CD14-positive monocyte (primary cell): Measurements from ENCODE around the gene DOHH. TPM values are rescaled to one million over a fixed set of nuclear protein-coding genes. Genes with fewer than 3 reads are reported as not detected.

Experiments
- DNase-seq, 3 donors: peaks; one replicate each; pipeline ENCODE4 v3.0.0-alpha.2; 2011 to 2022
- H2AFZ ChIP-seq: 2 replicates; pipeline ENCODE4 v1.6.0; 2012; ENCODE audit warnings: mild to moderate bottlenecking, low read depth, low read length, inconsistent platforms; ENCODE audit not compliant: insufficient read depth, poor library complexity, severe bottlenecking
- H3K27ac ChIP-seq, 2 donors: 1 replicate in 1 of 2; 2 replicates in 1 of 2; pipeline ENCODE4 v1.5.1; 2012 to 2013; ENCODE audit warnings: low read length in 2 of 2, control low read depth in 1 of 2, inconsistent platforms in 1 of 2, low read depth in 1 of 2, mild to moderate bottlenecking in 1 of 2
- H3K27me3 ChIP-seq, 2 donors: one replicate each; pipeline versions ENCODE4 v1.6.0 to v1.6.1; 2011 to 2013; ENCODE audit warnings: low read length in 2 of 2; ENCODE audit not compliant: control insufficient read depth in 2 of 2, insufficient read depth in 2 of 2
- H3K36me3 ChIP-seq, 2 donors: replicated peaks in 1 of 2; 1 replicate in 1 of 2; 2 replicates in 1 of 2; pipeline versions ENCODE4 v1.5.1 to v1.6.1; 2012 to 2013; ENCODE audit warnings: low read length in 2 of 2, control low read depth in 1 of 2, inconsistent platforms in 1 of 2, mild to moderate bottlenecking in 1 of 2; ENCODE audit not compliant: insufficient read depth in 2 of 2, control insufficient read depth in 1 of 2
- H3K4me1 ChIP-seq, 2 donors: 1 replicate in 1 of 2; 2 replicates in 1 of 2; pipeline versions ENCODE4 v1.5.1 to v1.6.1; 2012 to 2013; ENCODE audit warnings: low read length in 2 of 2, control low read depth in 1 of 2, inconsistent platforms in 1 of 2, mild to moderate bottlenecking in 1 of 2, moderate library complexity in 1 of 2; ENCODE audit not compliant: insufficient read depth in 2 of 2, control insufficient read depth in 1 of 2
- H3K4me2 ChIP-seq: replicated peaks from 2 replicates; pipeline ENCODE3; 2012; ENCODE audit warnings: low read length, moderate library complexity, mild to moderate bottlenecking; ENCODE audit not compliant: poor library complexity, severe bottlenecking; ENCODE audit errors: extremely low read depth
- H3K4me3 ChIP-seq, 3 experiments: fragments of 200-600 bp in 1 of 3; sonication (generic) in 1 of 3; replicated peaks in 1 of 3; 1 replicate in 2 of 3; 2 replicates in 1 of 3; pipeline ENCODE4 v1.5.1; 2011 to 2013; ENCODE audit warnings: low read length in 3 of 3, mild to moderate bottlenecking in 3 of 3, control low read depth in 2 of 3, low read depth in 2 of 3, inconsistent platforms in 1 of 3, moderate library complexity in 1 of 3
- H3K79me2 ChIP-seq: 2 replicates; pipeline ENCODE4 v1.6.0; 2012; ENCODE audit warnings: mild to moderate bottlenecking, control low read depth, inconsistent platforms, low read length, moderate library complexity; ENCODE audit not compliant: insufficient read depth
- H3K9ac ChIP-seq: 2 replicates; pipeline ENCODE4 v1.6.0; 2017; ENCODE audit warnings: low read length, mild to moderate bottlenecking; ENCODE audit not compliant: insufficient read depth, poor library complexity, severe bottlenecking
- H3K9me3 ChIP-seq, 2 donors: replicated peaks in 1 of 2; 1 replicate in 1 of 2; 2 replicates in 1 of 2; pipeline versions ENCODE4 v1.5.1 to v1.6.1; 2012 to 2013; ENCODE audit warnings: low read length in 2 of 2, control low read depth in 1 of 2; ENCODE audit not compliant: control insufficient read depth in 1 of 2, insufficient read depth in 1 of 2
- H4K20me1 ChIP-seq: 2 replicates; pipeline ENCODE4 v1.6.0; 2012; ENCODE audit warnings: mild to moderate bottlenecking, low read length, control low read depth, moderate library complexity; ENCODE audit not compliant: insufficient read depth
- H3K27ac Mint-ChIP-seq, 7 donors: one replicate each; pipeline ENCODE4 v1.8.0; 2020; ENCODE audit warnings: mild to moderate bottlenecking in 7 of 7, mixed read lengths in 7 of 7, moderate library complexity in 6 of 7, inconsistent platforms in 2 of 7
- H3K27me3 Mint-ChIP-seq, 3 donors: one replicate each; pipeline ENCODE4 v1.8.0; 2021 to 2022; ENCODE audit warnings: low read depth in 3 of 3, mild to moderate bottlenecking in 3 of 3, mixed read lengths in 3 of 3, moderate library complexity in 3 of 3, inconsistent platforms in 1 of 3
- H3K36me3 Mint-ChIP-seq, 2 donors: one replicate each; pipeline ENCODE4 v1.8.0; 2020; ENCODE audit warnings: mixed read lengths in 2 of 2, inconsistent platforms in 1 of 2, mild to moderate bottlenecking in 1 of 2
- H3K4me1 Mint-ChIP-seq: one replicate; pipeline ENCODE4 v1.8.0; 2020; ENCODE audit warnings: mild to moderate bottlenecking, mixed read lengths
- H3K4me3 Mint-ChIP-seq, 2 donors: one replicate each; pipeline ENCODE4 v1.8.0; 2020; ENCODE audit warnings: mild to moderate bottlenecking in 2 of 2, mixed read lengths in 2 of 2, moderate library complexity in 1 of 2
- H3K9me3 Mint-ChIP-seq, 7 donors: one replicate each; pipeline ENCODE4 v1.8.0; 2020 to 2022; ENCODE audit warnings: mixed read lengths in 7 of 7, mild to moderate bottlenecking in 6 of 7, moderate library complexity in 6 of 7, inconsistent platforms in 2 of 7
- CTCF ChIP-seq: fragments of 200-600 bp; IDR thresholded peaks from one replicate; pipeline ENCODE4 v1.8.0; 2022; ENCODE audit warnings: antibody characterized with exemption, mild to moderate bottlenecking
- WGBS: methylation state at CpG from one replicate; pipeline ENCODE4 v1.1.5; 2013; ENCODE audit warnings: missing lambda C conversion rate; ENCODE audit not compliant: insufficient coverage; 5-methylcytosine and 5-hydroxymethylcytosine counted together
- intact Hi-C, 2 donors: fragments of 100-400 bp; cut with micrococcal nuclease; formaldehyde crosslinking; loops; one replicate each; pipeline versions ENCODE4 v1.15.0 to v1.15.1; 2023
- polyA plus RNA-seq, 3 donors: library from polyadenylated mRNA; depleted of rRNA in 1 of 3; unstranded in 2 of 3; stranded (reverse) in 1 of 3; fragments of 300-500 nt in 2 of 3; fragments of >200 nt in 1 of 3; fragmentation: Illumina TruSeq in 2 of 3; gene quantifications; 1 replicate in 2 of 3; 2 replicates in 1 of 3; pipeline ENCODE4 v1.2.3, GENCODE V29; 2012 to 2021

Gene DOHH
- polyA plus RNA-seq, 3 donors: 3.7 to 4.2 (median 4.1) TPM

- Histone ChIP-seq H3K9ac (no peak overlapping the region), H3K36me3 (peaks cover 45 to 50% of the 10 kb centered on the region in 2 donors), H3K27ac (no peak overlapping the region), H3K9me3 (no peaks in the 10 kb centered on the region), H3K4me3 (no peak overlapping the region), H3K27me3 (no peaks in the 10 kb centered on the region), H3K4me2 (no peak overlapping the region), H3K79me2 (peaks cover 14% of the 10 kb centered on the region), H4K20me1 (peaks cover 64% of the 10 kb centered on the region), H2AFZ (no peak overlapping the region), H3K4me1 (peaks cover 20 to 27% of the 10 kb centered on the region in 2 donors)
- WGBS: 90% methylated on average over 6 of the region's 9 CpGs
- H3K27me3 Mint-ChIP-seq: peaks cover 0 to 1% (median 0%) of the 10 kb centered on the region in 3 donors
- no peak overlapping the region for H3K27ac Mint-ChIP-seq
- no peak overlapping the region for H3K4me3 Mint-ChIP-seq
- no peak for TF ChIP-seq CTCF
- no peak for DNase-seq
- intact Hi-C loops: loop anchor here in 1 of 2 donors (2.0 kb wide), 1 partner anchor 15 kb away; no protein-coding TSS in a partner anchor
- H3K4me1 Mint-ChIP-seq: peaks cover 20% of the 10 kb centered on the region
- H3K9me3 Mint-ChIP-seq: peaks cover 0 to 5% (median 2%) of the 10 kb centered on the region in 7 donors
- peaks cover 23 to 48% of the 10 kb centered on the region in 2 donors for H3K36me3 Mint-ChIP-seq
Measured at GRCh38 chr19:3544058-3544376, 43.5 kb upstream of the DOHH start.

GRCh38 chr19:3543150-3544057 lies 42.9 kb upstream of the DOHH start:
- no peaks in the 10 kb centered on the region for H3K9me3 ChIP-seq
- H4K20me1 ChIP-seq: peaks cover 68% of the 10 kb centered on the region
- peaks cover 14% of the 10 kb centered on the region for H3K79me2 ChIP-seq
- TF ChIP-seq CTCF: no peak
- Mint-ChIP-seq H3K36me3 (peaks cover 22 to 48% of the 10 kb centered on the region in 2 donors), H3K27ac (no peak overlapping the region), H3K4me3 (no peak overlapping the region), H3K27me3 (peaks cover 0 to 1% (median 0%) of the 10 kb centered on the region in 3 donors), H3K4me1 (peaks cover 15% of the 10 kb centered on the region), H3K9me3 (peaks cover 0 to 5% (median 2%) of the 10 kb centered on the region in 7 donors)
- H3K4me2 ChIP-seq: no peak overlapping the region
- no peak overlapping the region for H2AFZ ChIP-seq
- 96% methylated on average over 41 of the region's 47 CpGs for WGBS
- peak overlapping the region in 1 of 2 donors; percentile 14 for H3K27ac ChIP-seq
- H3K36me3 ChIP-seq: peaks cover 45 to 54% of the 10 kb centered on the region in 2 donors
- peaks cover 14 to 21% of the 10 kb centered on the region in 2 donors for H3K4me1 ChIP-seq
- no peak overlapping the region for H3K9ac ChIP-seq
- no peaks in the 10 kb centered on the region for H3K27me3 ChIP-seq
- H3K4me3 ChIP-seq: no peak overlapping the region
- intact Hi-C loops: loop anchor here in 1 of 2 donors (2.0 kb wide), 1 partner anchor 15 kb away; no protein-coding TSS in a partner anchor
- DNase-seq: no peak
